Measurements from ENCODE around the gene VCX2.
"Not testable (repeated sequence)": the region's sequence is repeated elsewhere in the genome, so short reads cannot be mapped to it uniquely, and the experiment has no call there.

The VCX2 gene

GRCh38 chrX:8126648-8127047 lies 44.4 kb downstream of the VCX2 start:
- DNase-seq (ENCODE audit: low read depth, low spot score) = no peak
- H3K4me3 ChIP-seq (ENCODE audit: low read length) = no peak overlapping the region

DNA sequence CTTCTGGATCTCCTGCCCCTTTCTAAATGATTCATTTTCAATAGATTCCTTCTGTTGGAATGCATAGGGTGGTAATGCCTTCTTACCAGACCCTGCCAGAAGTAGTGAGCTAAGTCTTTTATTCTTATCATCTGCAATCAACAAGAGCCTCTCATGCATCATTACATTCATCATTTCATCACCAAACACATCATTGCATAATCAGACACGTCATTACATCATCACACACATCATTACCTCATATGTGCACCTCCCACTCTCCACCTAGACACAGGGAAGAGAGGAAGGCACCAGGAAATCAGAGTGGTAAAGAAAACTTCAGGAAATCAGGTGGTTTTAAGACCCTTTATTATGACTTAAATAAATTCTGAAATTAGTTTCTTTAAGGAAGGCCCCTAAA lies 45.0 kb downstream of the VCX2 start:
- DNase-seq (ENCODE audit: low read depth, low spot score) = no peak
- H3K4me3 ChIP-seq (ENCODE audit: low read length) = no peak overlapping the region

DNA sequence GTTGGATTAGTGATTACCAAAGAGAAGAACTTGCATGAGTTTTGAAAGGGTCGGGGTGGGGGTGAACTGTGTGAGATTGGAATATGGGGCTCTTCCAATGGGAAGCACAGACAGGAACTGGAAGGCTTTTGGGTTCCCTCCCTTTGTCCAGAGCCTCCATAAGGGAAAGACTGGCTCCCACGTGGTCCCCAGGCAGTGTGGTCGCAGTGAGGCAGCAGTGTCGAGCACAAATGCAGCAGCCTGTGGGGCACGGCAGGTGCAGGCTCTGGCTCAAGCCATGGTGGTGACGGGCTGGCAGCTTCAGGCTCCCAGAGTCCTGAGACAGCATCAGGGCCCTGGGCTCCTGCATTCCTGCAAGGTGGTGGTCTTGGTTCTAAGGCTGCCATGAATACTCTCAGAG lies 45.5 kb downstream of the VCX2 start:
- H3K4me3 ChIP-seq (ENCODE audit: low read length) = no peak overlapping the region
- no peak for DNase-seq (ENCODE audit: low read depth, low spot score)

GRCh38 chrX:8122538-8122937 lies 48.5 kb downstream of the VCX2 start:
- no peak for DNase-seq (ENCODE audit: low read depth, low spot score)
- H3K4me3 ChIP-seq (ENCODE audit: low read length) = no peak overlapping the region

GRCh38 chrX:8121391-8121790 lies 49.7 kb downstream of the VCX2 start:
- DNase-seq (ENCODE audit: low read depth, low spot score); H3K4me3 ChIP-seq (ENCODE audit: low read length): not testable (repeated sequence)

All from Jurkat, Clone E6-1 (cell line).